OCI-LY1 (cell line): ENCODE measurements around the gene ACTR3.

Experiments used
- CTCF ChIP-seq: fragments of 200-600 bp; sonication (generic), shearing (Covaris generic); IDR thresholded peaks from 2 replicates; pipeline ENCODE4 v1.5.1; 2017; ENCODE audit warnings: mild to moderate bottlenecking, antibody characterized with exemption, low read length, moderate library complexity, mixed read lengths
- EZH2 ChIP-seq: fragments of 200-600 bp; sonication (generic), shearing (Covaris generic); IDR thresholded peaks from 2 replicates; pipeline ENCODE4 v1.8.0; 2017; ENCODE audit warnings: borderline replicate concordance, mixed run types, mild to moderate bottlenecking, antibody characterized with exemption, low read length, moderate library complexity, mixed read lengths

- TF ChIP-seq CTCF (no peak), EZH2 (no peak)
Measured at GRCh38 chr2:113926314-113926713, 36.4 kb downstream of the ACTR3 start.
